IgD-negative memory B cell (primary cell): ENCODE results near the gene RAB1A. TPM values are rescaled to one million over a fixed set of nuclear protein-coding genes. Genes with fewer than 3 reads are reported as not detected.
"Not testable (repeated sequence)": the region's sequence is repeated elsewhere in the genome, so short reads cannot be mapped to it uniquely, and the experiment has no call there.

Experiments
- H3K27ac Mint-ChIP-seq, 3 donors: one replicate each; pipeline ENCODE4 v1.8.0; 2020 to 2022; ENCODE audit warnings: mild to moderate bottlenecking in 3 of 3, mixed read lengths in 3 of 3, moderate library complexity in 1 of 3
- H3K27me3 Mint-ChIP-seq: one replicate; pipeline ENCODE4 v1.8.0; 2021; ENCODE audit warnings: mixed read lengths
- H3K36me3 Mint-ChIP-seq: one replicate; pipeline ENCODE4 v1.8.0; 2020; ENCODE audit warnings: mild to moderate bottlenecking, mixed read lengths
- H3K4me1 Mint-ChIP-seq, 3 donors: one replicate each; pipeline ENCODE4 v1.8.0; 2020 to 2022; ENCODE audit warnings: mixed read lengths in 3 of 3, mild to moderate bottlenecking in 1 of 3
- H3K4me3 Mint-ChIP-seq, 4 donors: one replicate each; pipeline ENCODE4 v1.8.0; 2020 to 2022; ENCODE audit warnings: mild to moderate bottlenecking in 4 of 4, mixed read lengths in 4 of 4, moderate library complexity in 3 of 4
- H3K9me3 Mint-ChIP-seq, 3 donors: one replicate each; pipeline ENCODE4 v1.8.0; 2020 to 2021; ENCODE audit warnings: mixed read lengths in 3 of 3, mild to moderate bottlenecking in 1 of 3
- polyA plus RNA-seq: library from polyadenylated mRNA; unstranded; fragments of 300-500 nt; fragmentation: Illumina TruSeq; gene quantifications from one replicate; pipeline ENCODE4 v1.2.3, GENCODE V29; 2021

Gene RAB1A
- polyA plus RNA-seq, 1 donor from 2014 or later = 44.4 TPM

DNA sequence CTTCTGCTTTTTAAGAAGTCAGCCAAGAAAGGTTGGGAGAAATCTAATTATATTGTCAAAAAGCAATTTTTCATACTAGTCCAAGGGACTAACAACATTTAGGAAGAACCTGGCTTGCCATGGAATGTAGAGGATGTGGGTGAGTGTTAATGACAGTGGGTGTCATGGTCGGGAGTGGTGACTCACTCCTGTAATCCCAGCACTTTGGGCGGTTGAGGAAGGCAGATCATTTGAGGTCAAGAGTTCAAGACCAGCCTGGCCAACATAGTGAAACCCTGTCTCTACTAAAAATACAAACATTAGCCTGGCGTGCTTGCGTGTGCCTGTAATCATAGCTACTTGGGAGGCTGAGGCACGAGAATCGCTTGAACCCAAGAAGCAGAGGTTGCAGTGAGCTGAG is 27.9 kb upstream of the RAB1A start:
- not testable (repeated sequence) for H3K27me3 Mint-ChIP-seq, H3K9me3 Mint-ChIP-seq, H3K4me3 Mint-ChIP-seq, H3K36me3 Mint-ChIP-seq, H3K27ac Mint-ChIP-seq
- H3K4me1 Mint-ChIP-seq = peaks cover 10 to 13% (median 12%) of the 10 kb centered on the region in 3 donors

DNA sequence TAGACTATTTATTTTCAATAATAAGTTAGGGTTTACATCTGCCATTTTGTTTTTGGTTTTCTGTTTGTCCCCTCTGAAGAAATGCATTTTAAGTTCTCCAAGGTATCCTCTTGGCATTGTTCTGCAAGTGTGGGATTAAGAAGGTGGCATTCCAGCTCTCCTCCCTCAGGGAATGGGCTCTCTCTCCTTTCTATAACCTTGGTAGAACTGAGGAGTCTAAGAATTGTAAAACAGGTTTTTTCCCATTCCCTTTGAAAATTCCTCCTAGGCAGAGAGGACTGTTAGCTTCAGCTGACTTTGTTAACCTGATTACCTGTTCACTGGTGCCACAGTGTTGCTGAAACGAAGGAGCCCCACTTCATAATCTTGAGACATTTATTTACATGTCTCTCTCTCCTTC is 26.1 kb upstream of the RAB1A start:
- Mint-ChIP-seq H3K4me1 (peaks cover 6 to 8% (median 7%) of the 10 kb centered on the region in 3 donors), H3K9me3 (no peaks in the 10 kb centered on the region), H3K36me3 (no peaks in the 10 kb centered on the region), H3K27ac (no peak overlapping the region), H3K27me3 (no peaks in the 10 kb centered on the region), H3K4me3 (no peak overlapping the region)

DNA sequence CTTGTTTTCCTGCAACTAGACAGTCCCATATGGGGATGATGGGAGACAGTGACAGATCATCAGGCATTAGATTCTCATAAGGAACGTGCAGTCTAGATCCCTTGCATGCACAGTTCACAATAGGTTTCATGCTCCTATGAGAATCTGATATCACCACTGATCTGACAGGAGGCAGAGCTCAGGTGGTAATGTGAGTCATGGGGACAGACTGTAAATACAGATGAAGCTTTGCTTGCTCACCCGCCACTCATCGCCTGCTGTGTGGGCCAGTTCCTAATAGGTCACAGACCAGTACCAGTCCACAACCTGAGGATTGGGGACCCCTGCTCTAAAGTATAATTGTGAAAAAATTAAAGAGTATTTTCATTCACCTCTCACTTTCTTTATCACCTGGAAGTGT is 23.6 kb upstream of the RAB1A start:
- H3K4me3 Mint-ChIP-seq = no peak overlapping the region
- H3K4me1 Mint-ChIP-seq = no peaks in the 10 kb centered on the region
- no peak overlapping the region for H3K27ac Mint-ChIP-seq
- no peaks in the 10 kb centered on the region for H3K27me3 Mint-ChIP-seq
- H3K36me3 Mint-ChIP-seq = no peaks in the 10 kb centered on the region
- H3K9me3 Mint-ChIP-seq = no peaks in the 10 kb centered on the region

DNA sequence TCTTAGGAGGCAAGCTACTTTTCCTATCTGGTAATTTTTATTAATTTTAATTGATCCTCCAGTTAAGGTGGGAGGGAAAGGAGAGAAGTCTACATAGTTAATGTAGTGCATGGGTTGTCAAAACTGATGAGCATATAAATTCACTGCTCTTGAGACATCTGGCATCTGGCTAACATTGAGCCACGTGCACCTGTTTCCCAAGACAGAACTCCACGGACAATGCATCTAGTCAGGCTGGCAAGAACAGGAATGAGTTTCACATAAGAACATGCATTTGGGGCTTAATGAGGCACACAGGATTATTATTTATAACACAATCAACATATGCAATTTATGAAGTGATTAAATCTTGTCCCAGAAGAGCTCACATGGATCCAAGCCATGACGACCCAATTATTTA is 16.2 kb upstream of the RAB1A start:
- Mint-ChIP-seq H3K9me3 (peaks cover 0 to 2% (median 0%) of the 10 kb centered on the region in 3 donors), H3K27ac (no peak overlapping the region), H3K36me3 (peaks cover 3% of the 10 kb centered on the region), H3K4me3 (no peak overlapping the region), H3K4me1 (no peaks in the 10 kb centered on the region), H3K27me3 (peaks cover 3% of the 10 kb centered on the region)

DNA sequence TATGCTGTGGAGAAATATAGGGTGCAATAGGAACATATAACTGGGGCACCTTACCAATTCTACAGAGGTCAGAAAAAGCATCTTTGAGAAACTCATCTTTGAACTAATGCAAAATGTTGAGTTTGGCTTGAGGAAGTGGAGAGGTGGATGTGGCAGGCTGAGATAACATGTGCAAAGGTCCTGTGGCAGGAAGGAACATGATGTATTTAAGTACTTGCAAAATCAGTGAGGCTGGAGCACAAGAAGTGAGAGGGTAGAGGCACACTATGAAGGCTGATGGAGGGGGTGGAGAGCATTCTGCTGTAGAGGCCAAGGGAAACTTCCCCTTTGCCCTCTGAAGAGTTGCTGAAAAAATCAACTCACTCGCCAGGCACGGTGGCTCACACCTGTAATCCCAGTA is 14.7 kb upstream of the RAB1A start:
- Mint-ChIP-seq H3K36me3 (peaks cover 3% of the 10 kb centered on the region), H3K4me1 (no peaks in the 10 kb centered on the region), H3K27ac (no peak overlapping the region), H3K9me3 (peaks cover 0 to 2% (median 0%) of the 10 kb centered on the region in 3 donors), H3K27me3 (peaks cover 3% of the 10 kb centered on the region), H3K4me3 (no peak overlapping the region)

DNA sequence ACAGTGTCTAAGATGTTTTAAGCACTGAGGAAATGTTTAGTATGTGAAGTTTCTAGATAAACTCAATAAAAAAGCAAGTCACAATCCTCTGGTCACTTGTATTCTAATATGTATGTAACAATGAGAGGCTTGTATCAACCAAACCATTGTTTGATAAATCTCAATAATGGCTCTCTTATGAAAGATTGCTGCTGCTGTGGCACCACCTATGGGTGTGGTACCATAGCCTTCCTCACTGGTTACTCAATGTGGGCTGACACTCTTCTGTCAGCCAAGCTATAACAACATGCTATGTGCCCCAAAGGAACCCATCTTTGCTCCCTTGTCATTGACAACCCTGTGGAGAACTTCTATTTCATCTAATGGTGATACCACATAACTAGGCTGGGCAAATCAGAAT is 12.6 kb upstream of the RAB1A start:
- Mint-ChIP-seq H3K4me1 (no peaks in the 10 kb centered on the region), H3K27me3 (peaks cover 3% of the 10 kb centered on the region), H3K36me3 (peaks cover 3% of the 10 kb centered on the region), H3K9me3 (peaks cover 0 to 2% (median 0%) of the 10 kb centered on the region in 3 donors), H3K4me3 (no peak overlapping the region), H3K27ac (no peak overlapping the region)

DNA sequence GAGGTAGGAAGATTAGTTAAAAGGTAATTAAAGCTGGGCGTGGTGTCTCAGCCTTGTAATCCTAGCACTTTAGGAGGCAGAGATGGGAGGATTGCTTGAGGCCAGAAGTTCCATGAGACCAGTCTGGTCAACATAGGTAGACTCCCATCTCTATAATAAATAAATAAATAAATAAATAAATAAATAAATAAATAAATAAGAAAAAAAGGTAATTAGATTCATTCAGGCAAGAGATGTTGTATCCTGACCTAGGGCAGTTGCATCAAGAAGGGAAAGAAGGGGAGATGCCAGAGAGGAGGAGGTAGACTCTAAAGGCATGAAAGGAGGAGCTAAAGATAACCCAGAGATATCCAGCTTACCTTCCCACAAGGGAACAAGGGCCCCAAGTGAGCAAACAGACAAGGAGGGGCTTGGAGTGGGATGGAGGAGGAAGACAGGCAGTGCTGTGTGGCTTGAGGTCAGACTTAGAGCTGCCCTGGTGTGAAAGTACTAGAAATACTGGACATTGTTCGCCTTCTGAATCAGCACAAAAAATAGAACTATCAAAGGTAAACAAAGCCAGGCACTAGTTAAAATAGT is 7.4 kb upstream of the RAB1A start:
- Mint-ChIP-seq H3K27ac (no peak overlapping the region), H3K4me1 (peaks cover 0 to 2% (median under 1%) of the 10 kb centered on the region in 3 donors), H3K9me3 (no peaks in the 10 kb centered on the region), H3K36me3 (no peaks in the 10 kb centered on the region), H3K4me3 (no peak overlapping the region), H3K27me3 (no peaks in the 10 kb centered on the region)

DNA sequence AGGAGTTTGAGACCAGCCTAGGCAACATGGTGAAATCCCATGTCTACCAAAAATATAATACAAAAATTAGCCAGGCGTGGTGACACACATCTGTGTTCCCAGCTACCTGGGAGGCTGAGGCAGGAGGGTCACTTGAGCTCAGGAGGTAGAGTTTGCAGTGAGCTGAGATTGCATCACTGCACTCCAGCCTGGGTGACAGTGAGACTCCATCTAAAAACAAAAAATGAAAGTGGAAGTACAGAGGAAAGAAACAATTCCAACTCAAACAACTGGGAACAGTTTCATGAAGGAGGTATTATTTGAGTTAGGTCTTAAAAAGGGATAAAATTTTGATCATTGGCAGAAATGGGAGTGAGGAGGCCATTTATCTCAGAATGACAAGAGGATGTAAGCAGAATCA is 6.3 kb upstream of the RAB1A start:
- H3K27ac Mint-ChIP-seq = no peak overlapping the region
- H3K36me3 Mint-ChIP-seq = no peaks in the 10 kb centered on the region
- peaks cover 0 to 4% (median 3%) of the 10 kb centered on the region in 3 donors for H3K4me1 Mint-ChIP-seq
- H3K27me3 Mint-ChIP-seq = no peaks in the 10 kb centered on the region
- no peak overlapping the region for H3K4me3 Mint-ChIP-seq
- no peaks in the 10 kb centered on the region for H3K9me3 Mint-ChIP-seq

DNA sequence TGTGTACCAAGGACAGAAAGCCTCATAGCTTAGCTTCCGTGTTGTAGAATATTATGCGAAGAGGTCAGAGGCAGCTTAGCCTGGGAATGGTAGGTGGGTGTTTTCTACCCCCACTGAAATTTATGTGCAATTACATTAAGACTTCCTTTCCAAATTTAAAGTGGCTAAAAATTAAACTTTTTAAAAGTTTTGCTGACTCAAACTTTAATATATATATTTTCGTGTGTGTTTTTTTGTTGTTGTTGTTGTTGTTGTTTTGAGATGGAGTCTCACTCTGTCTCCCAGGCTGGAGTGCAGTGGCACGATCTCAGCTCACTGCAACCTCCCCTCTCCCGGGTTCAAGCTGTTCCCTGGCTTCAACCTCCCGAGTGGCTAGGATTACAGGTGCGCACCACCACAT is 4.3 kb upstream of the RAB1A start:
- no peak overlapping the region for H3K27ac Mint-ChIP-seq
- peaks cover 6 to 9% (median 9%) of the 10 kb centered on the region in 3 donors for H3K4me1 Mint-ChIP-seq
- H3K36me3 Mint-ChIP-seq = peaks cover 2% of the 10 kb centered on the region
- H3K9me3 Mint-ChIP-seq = peaks cover 0 to 2% (median 0%) of the 10 kb centered on the region in 3 donors
- no peak overlapping the region for H3K4me3 Mint-ChIP-seq
- no peaks in the 10 kb centered on the region for H3K27me3 Mint-ChIP-seq

DNA sequence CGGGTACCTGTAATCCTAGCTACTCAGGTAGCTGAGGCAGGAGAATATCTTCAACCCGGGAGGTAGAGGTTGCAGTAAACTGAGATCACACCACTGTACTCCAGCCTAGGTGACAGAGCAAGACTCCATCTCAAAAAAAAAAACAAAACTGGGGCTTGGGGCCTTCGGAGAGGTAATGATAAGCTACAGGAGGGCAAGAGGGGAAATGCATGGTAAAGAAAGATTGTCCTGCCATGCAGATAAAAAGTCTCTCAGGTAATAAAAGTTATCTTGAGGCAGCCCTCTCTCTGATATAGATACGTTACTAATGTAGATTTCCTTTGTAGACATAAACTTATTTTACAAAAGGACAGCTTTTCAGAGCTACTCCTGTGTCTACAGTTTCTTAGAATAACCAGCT is 3.7 kb upstream of the RAB1A start:
- peak overlapping the region in 1 of 4 donors; percentile 50 for H3K4me3 Mint-ChIP-seq
- no peaks in the 10 kb centered on the region for H3K27me3 Mint-ChIP-seq
- H3K4me1 Mint-ChIP-seq = peaks cover 11 to 15% (median 14%) of the 10 kb centered on the region in 3 donors

DNA sequence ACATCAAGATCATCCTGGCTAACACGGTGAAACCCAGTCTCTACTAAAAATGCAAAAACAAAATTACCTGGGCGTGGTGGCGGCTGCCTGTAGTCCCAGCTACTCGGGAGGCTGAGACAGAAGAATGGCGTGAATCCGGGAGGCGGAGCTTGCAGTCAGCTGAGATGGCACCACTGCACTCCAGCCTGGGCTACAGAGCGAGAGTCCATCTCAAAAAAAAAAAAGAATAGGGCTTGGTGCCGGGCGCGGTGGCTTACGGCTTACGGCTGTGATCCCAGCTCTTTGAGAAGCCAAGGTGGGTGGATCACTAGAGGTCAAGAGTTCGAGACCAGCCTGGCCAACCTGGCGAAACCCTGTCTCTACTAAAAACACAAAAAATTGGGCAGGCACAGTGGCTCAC is 3.0 kb upstream of the RAB1A start:
- Mint-ChIP-seq H3K4me1 (peaks cover 18 to 21% (median 20%) of the 10 kb centered on the region in 3 donors), H3K4me3 (peak overlapping the region in 1 of 4 donors; percentile 28), H3K27ac (peak overlapping the region in 1 of 3 donors; percentile 67)
- not testable (repeated sequence) for H3K36me3 Mint-ChIP-seq, H3K27me3 Mint-ChIP-seq, H3K9me3 Mint-ChIP-seq

More for the DNA sequence above, 3.7 kb upstream of the RAB1A start:
- Mint-ChIP-seq H3K9me3 (peaks cover 0 to 2% (median 0%) of the 10 kb centered on the region in 3 donors), H3K36me3 (peaks cover 2% of the 10 kb centered on the region), H3K27ac (peak overlapping the region in 1 of 3 donors; percentile 21)

DNA sequence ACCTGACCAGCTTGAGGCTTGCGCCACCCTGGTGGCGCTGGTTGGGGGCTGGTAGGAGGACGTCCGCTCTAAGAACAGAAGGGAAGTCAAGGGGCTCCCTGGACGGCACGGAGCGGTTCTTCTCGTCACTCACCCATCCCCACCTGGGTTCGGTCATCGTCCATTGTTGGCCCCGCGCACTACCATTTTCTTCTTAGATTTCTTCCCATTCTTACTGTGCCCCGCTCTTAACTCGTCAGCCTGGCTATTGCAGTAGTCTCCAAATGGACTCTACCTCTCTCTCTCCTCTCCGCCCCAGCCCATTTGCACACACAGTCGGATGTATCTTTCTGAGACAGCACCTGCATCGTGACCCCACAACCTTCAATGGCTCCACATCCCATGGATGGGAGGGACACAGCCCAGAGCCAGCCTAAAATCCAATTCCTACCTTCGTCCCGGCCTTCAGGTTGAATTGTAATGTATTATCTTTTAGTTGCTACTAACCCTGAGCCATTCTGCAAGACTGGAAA is 814 bp upstream of the RAB1A start:
- peak overlapping the region; percentile 21 to 100 (median 90) for H3K27ac Mint-ChIP-seq
- H3K36me3 Mint-ChIP-seq = peaks cover 2% of the 10 kb centered on the region
- peaks cover 0 to 2% (median 0%) of the 10 kb centered on the region in 3 donors for H3K9me3 Mint-ChIP-seq
- peak overlapping the region; percentile 97 to 100 (median 100) for H3K4me3 Mint-ChIP-seq
- H3K4me1 Mint-ChIP-seq = peaks cover 27 to 34% (median 31%) of the 10 kb centered on the region in 3 donors
- no peaks in the 10 kb centered on the region for H3K27me3 Mint-ChIP-seq

DNA sequence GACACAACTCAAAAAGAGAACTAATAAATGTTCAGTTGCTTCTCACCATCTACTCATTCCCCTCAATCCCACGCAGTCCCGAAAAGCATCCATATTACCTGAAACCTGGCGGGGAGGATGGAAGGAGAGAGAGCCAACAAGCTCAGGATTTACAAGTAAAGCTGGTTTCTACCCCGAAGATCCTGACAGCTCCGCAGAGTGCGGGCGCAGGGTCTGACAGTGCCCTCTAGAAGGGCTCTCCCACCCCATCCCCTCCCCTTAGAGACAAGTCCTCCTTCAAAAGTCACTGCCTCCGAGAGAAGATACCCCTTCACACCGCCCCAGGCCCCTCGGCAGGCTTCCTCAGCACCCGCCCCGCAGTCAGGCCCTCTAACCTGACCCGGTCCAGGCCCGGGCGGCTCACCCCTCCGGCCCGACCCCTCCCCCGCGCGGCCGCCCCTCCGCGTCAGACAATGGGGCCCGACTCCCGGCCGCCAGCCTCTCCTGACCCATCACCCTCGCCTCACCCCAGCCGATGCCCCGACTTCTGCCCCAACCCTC is 550 bp downstream of the RAB1A start:
- H3K36me3 Mint-ChIP-seq = peaks cover 2% of the 10 kb centered on the region
- peaks cover 32 to 41% (median 37%) of the 10 kb centered on the region in 3 donors for H3K4me1 Mint-ChIP-seq
- peaks cover 0 to 2% (median 0%) of the 10 kb centered on the region in 3 donors for H3K9me3 Mint-ChIP-seq
- peak overlapping the region; percentile 97 to 100 (median 98) for H3K27ac Mint-ChIP-seq
- no peaks in the 10 kb centered on the region for H3K27me3 Mint-ChIP-seq
- H3K4me3 Mint-ChIP-seq = peak overlapping the region; percentile 97 to 100 (median 100)

DNA sequence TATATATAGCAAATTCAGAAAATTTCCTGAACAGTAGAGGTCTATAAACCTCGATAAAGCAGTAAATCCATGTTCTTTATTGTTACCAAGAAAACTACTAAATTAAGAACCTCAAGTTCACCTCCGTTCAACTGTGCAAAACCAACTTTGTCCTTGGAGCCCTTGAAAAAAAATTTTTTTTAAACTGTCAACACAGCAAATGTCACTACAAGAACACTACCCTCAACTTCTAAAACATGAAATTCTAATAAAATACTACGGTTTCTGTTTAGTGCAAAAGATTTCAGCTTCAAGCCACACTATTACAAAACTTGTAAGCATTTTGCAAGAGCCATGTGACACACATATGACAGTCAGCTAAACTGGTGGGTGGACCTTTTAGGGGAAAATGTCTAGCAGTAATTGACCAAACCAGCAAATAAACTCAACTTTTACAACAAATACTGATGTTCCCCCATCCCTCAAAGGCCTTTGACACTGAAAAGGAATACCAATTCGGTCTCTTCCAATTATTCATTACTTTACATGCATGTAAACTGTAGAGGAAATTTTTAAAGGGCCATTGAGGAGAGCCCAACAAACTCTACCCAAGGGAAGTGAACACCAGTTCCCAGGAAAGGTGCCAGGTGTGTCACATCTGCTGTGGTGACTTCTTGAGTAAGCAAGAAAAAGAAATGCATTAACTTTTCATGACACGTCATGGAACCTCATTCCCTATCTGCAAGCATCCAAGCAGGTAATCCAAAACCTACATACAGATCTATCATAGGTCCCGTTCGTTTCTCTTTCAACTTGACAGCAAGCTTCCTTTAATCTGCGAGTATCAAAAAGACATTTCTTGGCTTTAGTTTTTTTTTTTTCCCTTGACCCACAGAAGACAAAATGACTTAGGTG is 1.4 kb downstream of the RAB1A start:
- Mint-ChIP-seq H3K4me1 (peaks cover 32 to 42% (median 38%) of the 10 kb centered on the region in 3 donors), H3K36me3 (peaks cover 2% of the 10 kb centered on the region), H3K27ac (peak overlapping the region; percentile 97 to 100 (median 98)), H3K9me3 (peaks cover 0 to 2% (median 0%) of the 10 kb centered on the region in 3 donors), H3K4me3 (peak overlapping the region; percentile 97 to 100 (median 100)), H3K27me3 (no peaks in the 10 kb centered on the region)

DNA sequence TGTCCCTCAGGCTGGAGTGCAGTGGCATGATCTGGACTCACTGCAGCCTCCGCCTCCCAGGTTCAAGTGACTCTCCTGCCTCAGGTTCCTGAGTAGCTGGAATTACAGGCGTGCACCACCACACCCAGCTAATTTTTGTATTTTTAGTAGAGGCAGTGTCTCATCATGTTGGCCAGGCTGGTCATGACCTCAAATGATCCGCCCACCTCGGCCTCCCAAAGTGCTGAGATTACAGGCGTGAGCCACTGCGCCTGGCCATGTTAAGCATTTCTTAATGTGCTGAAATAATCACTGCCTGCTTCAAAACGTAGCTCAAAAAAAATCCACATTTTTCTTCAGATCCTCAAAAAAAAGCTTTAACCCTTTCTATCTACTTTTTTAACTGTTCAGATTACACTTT is 4.4 kb downstream of the RAB1A start:
- H3K27me3 Mint-ChIP-seq, H3K27ac Mint-ChIP-seq, H3K4me3 Mint-ChIP-seq, H3K9me3 Mint-ChIP-seq, H3K36me3 Mint-ChIP-seq: not testable (repeated sequence)
- H3K4me1 Mint-ChIP-seq = peaks cover 44 to 52% (median 48%) of the 10 kb centered on the region in 3 donors
